Adrenal gland (tissue), 12 donors: ENCODE data around the gene SLC36A1. TPM values are rescaled to one million over a fixed set of nuclear protein-coding genes. Genes with fewer than 3 reads are reported as not detected.
"Not testable (repeated sequence)": the region's sequence is repeated elsewhere in the genome, so short reads cannot be mapped to it uniquely, and the experiment has no call there.

Experiments
- DNase-seq, 7 donors: peaks; one replicate each; pipeline ENCODE4 v3.0.0-alpha.2; 2019 to 2020
- H3K27ac ChIP-seq, 5 donors: fragments of 200-600 bp; sonication (generic) in 4 of 5; 1 replicate in 3 of 5; 2 replicates in 2 of 5; pipeline versions ENCODE4 v1.5.1 to v1.8.0; 2016 to 2020; ENCODE audit warnings: mild to moderate bottlenecking in 1 of 5
- H3K27me3 ChIP-seq: fragments of 200-600 bp; 2 replicates; pipeline ENCODE4 v1.8.0; 2021
- H3K36me3 ChIP-seq, 2 donors: fragments of 200-600 bp; replicated peaks in 1 of 2; 1 replicate in 1 of 2; 2 replicates in 1 of 2; pipeline versions ENCODE4 v1.5.1 to v1.8.0; 2018 to 2022
- H3K4me1 ChIP-seq, 2 donors: fragments of 200-600 bp; replicated peaks in 1 of 2; 1 replicate in 1 of 2; 2 replicates in 1 of 2; pipeline versions ENCODE4 v1.5.1 to v1.8.0; 2018 to 2021
- H3K4me3 ChIP-seq, 4 donors: fragments of 200-600 bp; sonication (generic) in 3 of 4; one replicate each; pipeline ENCODE4 v1.5.1; 2016 to 2018
- H3K9me3 ChIP-seq, 3 donors: fragments of 200-600 bp; sonication (generic) in 1 of 3; replicated peaks in 1 of 3; 1 replicate in 2 of 3; 2 replicates in 1 of 3; pipeline versions ENCODE4 v1.5.1 to v1.8.0; 2016 to 2021
- POLR2A ChIP-seq, 2 donors: fragments of 450-650 bp; IDR thresholded peaks; one replicate each; pipeline ENCODE4 v1.6.1; 2017; ENCODE audit warnings: antibody characterized with exemption in 2 of 2, mild to moderate bottlenecking in 2 of 2, moderate library complexity in 1 of 2
- WGBS, 4 donors: extraction: QIAGEN DNeasy Blood & Tissue Kit in 2 of 4; methylation state at CpG; one replicate each; pipeline versions ENCODE4 v1.1.5 to v1.1.7; 2013 to 2017; 5-methylcytosine and 5-hydroxymethylcytosine counted together
- intact Hi-C, 2 donors: fragments of 100-400 bp; cut with DNase I; formaldehyde crosslinking; loops; one replicate each; pipeline versions ENCODE4 v1.14.1 to v1.15.0; 2022 to 2023
- polyA plus RNA-seq, 3 donors: library from polyadenylated mRNA; stranded (reverse); fragments of 200-250 nt in 2 of 3; fragments of 350-450 nt in 1 of 3; fragmentation: Illumina TruSeq in 1 of 3; extraction: RNeasy Lipid Tissue Mini Kit (QIAGEN cat#74804) in 1 of 3; gene quantifications; one replicate each; pipeline ENCODE4 v1.2.3, GENCODE V29; 2013 to 2014
- total RNA-seq, 9 donors: library from RNA; depleted of rRNA in 4 of 9; stranded (reverse); fragments of >200 nt in 4 of 9; fragments of 120-200 nt in 1 of 9; fragmentation: NEBNext Ultra II Directional in 1 of 9; extraction: Animal tissue kit (Norgen Biotek cat#: 25700) in 1 of 9; gene quantifications; one replicate each; pipeline versions ENCODE4 v1.1.0 to v1.2.4, GENCODE V29; 2013 to 2023
- TF ChIP-seq, protein P1 (sequence below), 6 experiments: fragments of 450-650 bp in 4 of 6; fragments of 200-600 bp in 2 of 6; sonication (generic) in 1 of 6; IDR thresholded peaks; 1 replicate in 5 of 6; 2 replicates in 1 of 6; pipeline versions ENCODE4 v1.5.1 to v1.8.0; 2016 to 2021; ENCODE audit warnings: antibody characterized with exemption in 6 of 6, mild to moderate bottlenecking in 2 of 6, moderate library complexity in 1 of 6
- donor health status: healthy with polysubstance abuse.
- donor health status: Bipolar disorder and iron deficiency.
- donor health status: DM: yes; HTN: yes; CAD: no.
- donor health status: DM: no; HTN: no; CAD: no.
- donor health status: DM: no; HTN: no; CAD: no.
- donor health status: DM: yes; HTN: yes; CAD: no.

The SLC36A1 gene
- total and polyA plus RNA-seq, 12 donors = 3.0 to 15.4 (median 9.0) TPM

DNA sequence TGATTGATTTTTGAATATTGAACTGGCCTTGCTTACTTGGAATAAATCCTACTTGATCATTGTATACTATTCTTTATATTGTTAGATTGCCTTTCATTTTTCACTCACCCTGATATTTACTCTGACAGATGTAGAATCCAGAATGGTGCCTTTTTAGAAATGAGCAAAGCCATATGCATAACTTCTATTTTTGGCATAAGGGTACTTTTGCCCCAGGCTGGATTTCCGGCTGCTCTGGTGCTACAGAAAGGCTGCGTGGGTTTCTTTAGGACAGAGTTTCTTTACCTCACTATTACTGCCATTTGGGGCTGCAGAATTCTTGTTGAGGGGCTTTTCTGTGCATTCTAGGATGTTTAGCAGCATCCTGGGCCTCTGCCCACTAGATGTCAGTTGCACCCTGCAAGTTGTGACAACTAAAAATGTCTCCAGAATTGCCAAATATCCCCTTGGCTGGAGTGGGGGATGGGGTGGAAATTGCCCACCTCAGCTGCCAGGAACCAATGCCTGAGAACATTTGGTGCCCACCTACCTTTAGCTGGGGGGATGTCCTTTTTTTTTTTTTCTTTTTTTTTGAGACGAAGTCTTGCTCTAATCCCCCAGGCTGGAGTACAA is 50.1 kb downstream of the SLC36A1 start:
- WGBS, 4 donors = 65 to 84% (median 80%) methylated on average over 3 of the region's 3 CpGs
- no peak overlapping the region for H3K4me3 ChIP-seq
- no peaks in the 10 kb centered on the region for H3K4me1 ChIP-seq
- no peak overlapping the region for H3K27ac ChIP-seq
- no peak for TF ChIP-seq POLR2A (IDR thresholded peaks at IDR 0.05)
- TF ChIP-seq, protein P1, sequence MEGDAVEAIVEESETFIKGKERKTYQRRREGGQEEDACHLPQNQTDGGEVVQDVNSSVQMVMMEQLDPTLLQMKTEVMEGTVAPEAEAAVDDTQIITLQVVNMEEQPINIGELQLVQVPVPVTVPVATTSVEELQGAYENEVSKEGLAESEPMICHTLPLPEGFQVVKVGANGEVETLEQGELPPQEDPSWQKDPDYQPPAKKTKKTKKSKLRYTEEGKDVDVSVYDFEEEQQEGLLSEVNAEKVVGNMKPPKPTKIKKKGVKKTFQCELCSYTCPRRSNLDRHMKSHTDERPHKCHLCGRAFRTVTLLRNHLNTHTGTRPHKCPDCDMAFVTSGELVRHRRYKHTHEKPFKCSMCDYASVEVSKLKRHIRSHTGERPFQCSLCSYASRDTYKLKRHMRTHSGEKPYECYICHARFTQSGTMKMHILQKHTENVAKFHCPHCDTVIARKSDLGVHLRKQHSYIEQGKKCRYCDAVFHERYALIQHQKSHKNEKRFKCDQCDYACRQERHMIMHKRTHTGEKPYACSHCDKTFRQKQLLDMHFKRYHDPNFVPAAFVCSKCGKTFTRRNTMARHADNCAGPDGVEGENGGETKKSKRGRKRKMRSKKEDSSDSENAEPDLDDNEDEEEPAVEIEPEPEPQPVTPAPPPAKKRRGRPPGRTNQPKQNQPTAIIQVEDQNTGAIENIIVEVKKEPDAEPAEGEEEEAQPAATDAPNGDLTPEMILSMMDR (IDR thresholded peaks at IDR 0.05) = no peak
- DNase-seq = no peak
- no peaks in the 10 kb centered on the region for H3K9me3 ChIP-seq
- no peaks in the 10 kb centered on the region for H3K27me3 ChIP-seq
- no peaks in the 10 kb centered on the region for H3K36me3 ChIP-seq
- intact Hi-C loops = no loop called here

DNA sequence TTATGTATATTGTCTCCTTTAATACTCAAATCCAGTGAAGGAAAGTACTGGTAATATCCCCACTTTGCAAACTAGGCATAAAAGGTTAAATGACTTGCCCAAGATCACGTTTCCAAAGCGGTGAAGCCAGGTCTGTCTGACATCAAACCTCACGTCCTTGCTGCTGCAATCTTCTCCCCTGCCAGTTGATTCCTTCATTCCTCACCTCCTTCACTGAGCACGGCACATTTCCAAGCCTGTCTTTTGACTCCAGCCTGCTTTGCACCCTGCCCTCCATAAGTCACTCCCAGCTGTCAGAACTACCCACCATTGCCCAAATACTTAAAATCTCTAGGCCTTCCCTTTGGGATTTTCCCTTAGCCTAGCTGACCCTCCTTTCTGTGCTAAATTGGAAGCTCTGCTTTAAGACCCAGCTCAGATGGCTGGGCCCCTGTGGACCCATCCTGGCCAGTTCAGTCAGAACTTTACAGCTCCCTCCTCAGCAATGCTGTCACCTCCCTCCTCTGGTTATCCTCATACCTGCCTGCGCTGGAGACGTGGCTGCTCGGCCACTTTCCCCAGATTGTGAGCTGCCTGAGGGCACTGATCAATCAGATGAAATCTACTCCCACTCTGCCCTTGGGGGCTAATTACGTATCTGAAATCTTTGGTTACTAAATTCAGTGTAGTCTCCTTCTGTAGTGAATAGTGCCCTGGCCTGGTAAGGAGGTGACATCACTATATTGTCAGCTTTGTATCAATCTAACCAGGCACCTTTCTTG is 51.2 kb downstream of the SLC36A1 start:
- no peak for DNase-seq
- Histone ChIP-seq H3K27me3 (no peaks in the 10 kb centered on the region), H3K9me3 (no peaks in the 10 kb centered on the region), H3K4me1 (no peaks in the 10 kb centered on the region), H3K36me3 (no peaks in the 10 kb centered on the region), H3K27ac (no peak overlapping the region), H3K4me3 (no peak overlapping the region)
- TF ChIP-seq POLR2A (IDR thresholded peaks at IDR 0.05) = no peak
- TF ChIP-seq, protein P1 (IDR thresholded peaks at IDR 0.05) = no peak
- WGBS, 4 donors = 79 to 92% (median 84%) methylated on average over 8 of the region's 8 CpGs
- intact Hi-C loops = no loop called here

DNA sequence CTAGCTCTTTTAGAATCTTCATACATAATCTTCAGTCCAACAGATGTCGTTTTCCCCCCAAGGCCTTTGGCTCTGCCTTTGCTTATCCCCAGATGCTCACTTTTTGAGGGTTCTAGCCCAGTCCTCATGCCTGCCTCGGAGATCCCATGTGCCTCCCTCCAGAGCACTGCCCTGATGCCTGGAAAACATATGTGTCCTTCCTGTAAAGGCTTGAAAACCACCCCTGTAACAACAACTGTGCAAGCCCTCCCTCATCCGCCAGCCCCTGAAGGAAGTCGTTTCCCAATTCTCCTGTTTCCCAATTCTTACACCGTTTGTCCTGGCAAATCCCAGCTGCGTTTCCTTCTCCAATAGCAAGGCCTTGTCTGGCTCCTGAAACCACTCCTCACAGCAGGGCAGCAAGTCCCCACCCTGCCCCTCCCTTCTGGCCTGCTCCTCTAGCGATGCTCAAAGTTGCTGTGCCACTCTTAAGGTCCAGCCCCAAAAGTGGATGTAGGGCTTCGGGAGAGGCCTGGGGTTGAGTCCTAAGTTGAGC is 52.2 kb downstream of the SLC36A1 start:
- intact Hi-C loops = loop anchor here (2.0 kb wide), 2 partner anchors 51 to 53 kb away; partner anchors contain the start of gene SLC36A1 (in 1 of the 2)
- DNase-seq = peak in 1 of 7 donors; percentile 7
- H3K4me1 ChIP-seq = no peaks in the 10 kb centered on the region
- H3K36me3 ChIP-seq = no peaks in the 10 kb centered on the region
- 70 to 84% (median 79%) methylated on average over 8 of the region's 8 CpGs for WGBS, 4 donors
- no peaks in the 10 kb centered on the region for H3K27me3 ChIP-seq
- TF ChIP-seq, protein P1 (IDR thresholded peaks at IDR 0.05) = no peak
- no peak for TF ChIP-seq POLR2A (IDR thresholded peaks at IDR 0.05)
- H3K9me3 ChIP-seq = no peaks in the 10 kb centered on the region
- peak overlapping the region in 1 of 5 donors; percentile 36 for H3K27ac ChIP-seq
- H3K4me3 ChIP-seq = no peak overlapping the region

DNA sequence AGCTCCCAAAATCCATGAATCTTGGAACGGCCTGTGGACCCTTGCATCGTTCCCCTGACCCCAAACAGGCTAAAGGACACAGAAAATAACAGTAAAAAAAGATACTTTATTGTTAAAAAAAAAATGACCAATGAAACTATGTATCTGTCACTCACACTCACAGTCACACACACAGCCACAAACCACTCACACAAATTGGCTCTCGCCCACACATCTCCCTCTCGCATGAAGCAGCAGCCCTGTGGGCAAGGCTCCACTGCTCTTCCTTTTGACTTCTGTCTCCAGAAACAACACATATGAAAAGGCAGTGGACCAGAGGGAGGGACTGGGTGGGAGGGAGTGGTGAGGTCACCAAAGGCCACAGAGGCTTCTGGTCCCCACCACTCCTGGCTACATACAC is 56.6 kb downstream of the SLC36A1 start:
- DNase-seq = no peak
- Histone ChIP-seq H3K9me3 (no peaks in the 10 kb centered on the region), H3K27me3 (no peaks in the 10 kb centered on the region), H3K4me3 (no peak overlapping the region), H3K27ac (no peak overlapping the region), H3K4me1 (no peaks in the 10 kb centered on the region), H3K36me3 (no peaks in the 10 kb centered on the region)
- 74 to 90% (median 83%) methylated on average over 4 of the region's 4 CpGs for WGBS, 4 donors
- intact Hi-C loops = no loop called here
- TF ChIP-seq POLR2A (IDR thresholded peaks at IDR 0.05) = no peak
- TF ChIP-seq, protein P1 (IDR thresholded peaks at IDR 0.05) = no peak

DNA sequence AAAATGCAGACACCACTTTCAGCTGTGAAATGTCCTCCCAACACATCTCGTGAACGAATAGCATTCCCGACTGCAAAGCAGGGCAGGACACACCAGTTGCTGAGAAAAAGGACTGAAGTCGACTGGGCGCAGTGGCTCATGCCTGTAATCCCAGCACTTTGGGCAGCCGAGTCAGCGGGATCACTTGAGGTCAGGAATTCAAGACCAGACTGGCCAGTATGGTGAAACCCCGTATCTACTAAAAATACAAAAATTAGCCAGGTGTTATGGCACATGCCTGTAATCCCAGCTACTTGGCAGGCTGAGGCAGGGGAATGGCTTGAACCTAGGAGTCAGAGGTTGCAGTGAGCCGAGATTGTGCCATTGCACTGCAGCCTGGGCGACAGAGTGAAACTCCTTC is 60.9 kb downstream of the SLC36A1 start:
- H3K4me3 ChIP-seq, H3K27me3 ChIP-seq, H3K36me3 ChIP-seq, H3K4me1 ChIP-seq, H3K9me3 ChIP-seq, H3K27ac ChIP-seq, DNase-seq, intact Hi-C loops: not testable (repeated sequence)
- WGBS, 4 donors = 85 to 91% (median 88%) methylated on average over 10 of the region's 10 CpGs
